Left renal pelvis (tissue), 4 donors: ENCODE data around the gene ADAP1. TPM values are rescaled to one million over a fixed set of nuclear protein-coding genes. Genes with fewer than 3 reads are reported as not detected.

Source experiments
- DNase-seq, 4 donors: peaks; one replicate each; pipeline ENCODE4 v3.0.0-alpha.2; 2013; ENCODE audit warnings: low read depth in 4 of 4, low spot score in 3 of 4
- polyA plus RNA-seq, 4 donors: library from polyadenylated mRNA; unstranded; fragments of 120-200 nt; gene quantifications; one replicate each; pipeline ENCODE4 v1.2.1, GENCODE V29; 2013; ENCODE audit not compliant: insufficient read length in 4 of 4

ADAP1 gene
- polyA plus RNA-seq, 4 donors = 3.1 to 16.2 (median 15.0) TPM

DNA sequence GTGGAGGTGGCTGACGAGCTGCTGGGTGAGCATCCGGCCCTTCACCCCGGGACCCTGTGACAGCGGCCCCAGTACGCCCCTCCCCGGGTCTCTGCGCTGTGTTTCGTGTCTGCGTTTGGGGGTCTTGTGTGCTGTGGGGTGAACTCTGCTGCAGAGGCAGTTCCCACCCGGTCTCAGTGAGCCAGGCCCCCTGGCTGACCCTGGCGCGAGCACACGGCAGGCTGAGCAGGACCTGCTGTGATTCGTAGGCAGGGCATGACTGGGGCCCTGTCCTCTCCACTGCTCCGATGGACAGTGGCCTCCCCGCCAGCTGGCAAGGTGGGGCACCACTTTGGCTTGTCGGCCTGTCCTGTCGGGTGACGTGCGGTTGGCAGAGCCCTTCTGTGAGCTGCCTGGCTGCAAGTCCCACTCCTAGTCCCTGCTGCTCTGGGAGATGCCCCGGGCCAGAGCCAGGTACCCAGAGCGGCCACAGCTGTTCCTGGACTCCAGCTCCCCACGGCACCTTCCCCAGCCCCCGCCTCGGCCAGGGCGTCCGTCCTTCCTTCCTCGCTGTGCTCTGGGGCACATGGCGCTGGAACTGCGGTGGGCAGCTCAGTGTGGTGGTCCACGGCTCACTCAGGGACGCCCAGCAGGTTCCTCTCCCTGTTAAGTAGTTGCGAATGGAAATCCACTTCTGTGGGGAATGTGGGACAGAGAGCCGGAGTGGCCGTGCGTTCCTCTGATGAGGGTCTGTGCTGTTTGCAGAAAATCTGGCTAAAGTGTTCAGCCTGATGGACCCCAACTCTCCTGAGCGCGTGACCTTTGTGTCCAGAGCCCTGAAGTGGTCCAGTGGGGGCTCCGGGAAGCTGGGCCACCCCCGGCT, 67.6 kb downstream of the ADAP1 start:
- DNase-seq = no peak

GRCh38 chr7:885893-886625, 68.4 kb downstream of the ADAP1 start:
- DNase-seq = no peak

DNA sequence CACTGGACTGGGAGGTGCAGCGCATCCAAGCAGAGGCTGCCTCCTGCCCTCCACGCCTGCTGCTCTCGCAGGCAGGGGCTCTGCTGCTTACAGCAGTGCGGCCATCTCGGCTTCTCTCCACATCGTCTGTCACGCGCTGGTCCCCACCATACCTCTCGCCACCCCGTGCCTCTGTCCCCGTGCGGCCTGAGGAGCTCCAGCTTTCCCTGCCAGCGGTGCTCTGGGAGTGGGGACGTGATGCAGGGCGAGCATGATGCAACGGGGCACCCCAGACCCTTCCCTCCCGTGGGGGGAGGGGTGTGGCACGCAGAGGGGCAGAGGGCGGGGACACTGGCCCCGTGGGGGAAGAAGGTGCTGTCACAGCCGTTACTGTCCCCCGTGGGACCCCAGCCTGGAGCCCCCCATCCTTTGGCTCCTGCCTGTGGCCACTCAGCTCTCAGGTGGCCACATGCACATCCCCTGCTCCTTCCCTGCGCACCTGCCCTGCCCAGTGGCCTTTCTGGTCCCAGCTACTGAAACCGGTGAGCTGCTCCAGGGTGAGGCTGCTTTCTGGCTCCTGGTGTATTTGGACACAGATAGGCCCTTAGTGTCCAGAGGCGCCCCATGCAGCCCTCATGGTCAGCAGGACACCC, 69.1 kb downstream of the ADAP1 start:
- no peak for DNase-seq

- no peak for DNase-seq
Observed at GRCh38 chr7:884191-885003, 70.1 kb downstream of the ADAP1 start.

GRCh38 chr7:883055-884021, 71.1 kb downstream of the ADAP1 start:
- DNase-seq = no peak

DNA sequence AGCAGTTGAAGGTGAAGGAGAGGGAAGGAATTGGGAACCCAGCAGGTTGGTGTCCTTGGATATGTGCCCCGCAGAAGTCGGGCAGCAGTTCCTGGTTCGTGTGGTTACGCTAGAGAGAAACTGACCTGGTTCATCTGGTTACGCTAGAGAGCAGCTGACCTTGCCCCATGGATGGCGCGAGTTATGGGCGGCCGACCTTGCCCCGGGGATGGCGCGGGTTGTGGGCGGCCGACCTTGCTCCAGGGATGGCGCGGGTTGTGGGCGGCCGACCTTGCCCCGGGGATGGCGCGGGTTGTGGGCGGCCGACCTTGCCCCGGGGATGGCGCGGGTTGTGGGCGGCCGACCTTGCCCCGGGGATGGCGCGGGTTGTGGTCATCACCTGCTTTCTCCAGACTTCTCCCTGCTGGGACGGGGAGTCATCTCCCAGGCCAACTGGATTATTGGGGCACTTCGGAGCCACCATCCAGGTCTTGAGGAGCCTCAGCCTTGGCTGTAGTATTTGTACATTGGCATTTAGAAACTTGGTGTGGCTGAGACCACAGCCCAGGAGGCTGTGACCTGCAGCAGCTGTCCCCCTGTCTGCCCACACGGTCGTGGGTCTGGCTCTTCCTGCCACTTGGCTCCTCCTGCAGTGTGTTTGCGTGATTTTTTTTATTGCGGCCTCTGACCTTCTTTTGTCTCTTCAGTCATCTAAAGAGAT, 72.0 kb downstream of the ADAP1 start:
- no peak for DNase-seq

DNA sequence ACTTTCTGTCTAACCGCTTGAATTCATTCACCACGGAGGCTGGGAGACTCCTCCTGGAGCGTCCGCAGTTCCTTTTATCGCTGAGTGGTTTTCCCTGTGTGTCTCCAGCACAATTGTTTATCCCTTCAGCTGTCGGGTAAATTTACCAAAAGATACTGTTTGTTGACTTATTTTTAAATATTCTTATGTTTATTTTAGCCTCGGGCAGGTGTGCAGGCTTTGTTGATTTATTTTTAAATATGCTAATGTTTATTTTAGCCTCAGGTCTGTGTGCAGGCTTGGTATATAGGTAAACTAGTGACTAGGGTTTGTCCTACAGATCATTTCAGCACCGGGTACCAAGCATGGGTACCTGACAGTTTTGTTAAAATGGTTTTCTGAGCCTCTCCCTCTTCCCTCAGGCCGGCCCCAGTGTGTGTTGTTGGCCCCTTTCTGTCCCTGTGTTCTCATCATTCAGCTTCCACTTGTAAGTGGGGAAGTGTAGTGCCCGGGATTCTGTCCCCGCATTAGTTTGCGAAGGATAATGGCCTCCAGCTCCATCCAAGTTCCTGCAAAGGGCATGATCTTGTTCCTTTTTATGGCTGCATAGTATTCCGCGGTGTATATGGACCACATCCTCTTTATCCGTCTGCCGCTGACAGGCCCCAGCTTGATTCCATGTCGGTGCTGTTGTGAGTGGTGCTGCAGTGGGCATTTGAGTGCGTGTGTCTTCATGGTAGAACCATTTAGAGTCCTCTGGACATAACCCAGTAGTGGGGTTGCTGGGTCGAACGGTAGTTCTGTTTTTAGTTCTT, 72.8 kb downstream of the ADAP1 start:
- DNase-seq = no peak

GRCh38 chr7:880450-880849, 74.0 kb downstream of the ADAP1 start:
- no peak for DNase-seq

GRCh38 chr7:879706-880105, 74.8 kb downstream of the ADAP1 start:
- DNase-seq = no peak

GRCh38 chr7:879093-879492, 75.4 kb downstream of the ADAP1 start:
- no peak for DNase-seq

GRCh38 chr7:877312-878232, 76.9 kb downstream of the ADAP1 start:
- DNase-seq = no peak

DNA sequence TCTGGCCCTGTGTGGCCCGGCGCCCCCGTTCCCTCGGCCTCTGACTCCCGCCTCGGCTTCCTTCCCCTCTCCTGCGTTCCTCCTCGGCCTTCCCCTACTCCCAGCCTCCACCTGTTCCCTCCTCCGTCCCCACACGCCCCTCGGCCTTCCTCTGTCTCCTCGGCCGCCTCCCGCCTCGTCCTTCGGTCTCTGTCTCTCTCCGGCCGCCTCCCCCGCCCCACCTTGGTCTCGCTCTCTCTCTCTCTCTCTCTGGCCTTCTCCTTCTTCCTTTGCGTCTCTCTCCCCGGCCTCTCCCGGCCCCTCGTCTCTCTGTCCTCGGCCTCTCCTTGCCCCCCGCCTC, 77.5 kb downstream of the ADAP1 start:
- no peak for DNase-seq

DNA sequence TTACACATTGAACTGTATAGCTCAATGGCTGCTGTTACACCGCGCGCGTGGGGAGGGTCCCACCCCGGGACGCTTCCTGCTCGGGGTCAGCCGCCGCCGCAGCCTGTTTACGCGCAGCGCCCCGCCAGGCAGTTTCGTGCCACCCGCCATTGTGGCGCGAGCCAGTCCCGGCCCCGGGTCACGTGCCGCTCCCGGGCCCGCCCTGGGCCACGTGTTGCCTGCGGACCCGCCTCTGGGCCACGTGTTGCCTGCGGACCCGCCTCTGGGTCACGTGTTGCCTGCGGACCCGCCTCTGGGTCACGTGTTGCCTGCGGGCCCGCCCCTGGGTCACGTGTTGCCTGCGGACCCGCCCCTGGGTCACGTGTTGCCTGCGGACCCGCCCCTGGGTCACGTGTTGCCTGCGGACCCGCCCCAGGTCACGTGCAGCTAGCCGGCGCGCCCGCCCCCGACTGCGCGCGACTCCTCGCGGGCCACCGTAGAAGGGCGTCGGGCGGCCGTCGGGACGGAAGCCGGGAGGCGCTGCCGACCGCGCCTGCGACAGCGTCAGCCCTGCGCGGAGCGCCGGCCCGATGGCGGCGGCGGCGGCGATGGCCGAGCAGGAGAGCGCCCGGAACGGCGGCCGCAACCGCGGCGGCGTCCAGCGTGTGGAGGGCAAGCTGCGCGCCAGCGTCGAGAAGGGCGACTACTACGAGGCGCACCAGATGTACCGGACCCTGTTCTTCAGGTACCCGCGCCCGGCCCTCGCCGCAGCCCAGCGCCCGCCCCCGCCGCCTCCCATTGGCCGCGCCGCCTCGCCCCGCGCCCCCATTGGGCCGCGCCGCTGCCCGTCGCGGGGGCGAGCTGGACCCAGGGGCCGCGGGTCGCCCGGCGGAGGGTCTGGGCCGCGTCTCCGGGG, 78.2 kb downstream of the ADAP1 start, which contains the start of gene GET4:
TSS of gene GET4 (plus strand) at position 478 of the 895 bp plus-strand sequence. CDS start at position 570, 92 bp downstream.
- DNase-seq = peak; percentile 75 to 90 (median 89)

- DNase-seq = no peak
Observed at GRCh38 chr7:875476-876076, 78.9 kb downstream of the ADAP1 start.

DNA sequence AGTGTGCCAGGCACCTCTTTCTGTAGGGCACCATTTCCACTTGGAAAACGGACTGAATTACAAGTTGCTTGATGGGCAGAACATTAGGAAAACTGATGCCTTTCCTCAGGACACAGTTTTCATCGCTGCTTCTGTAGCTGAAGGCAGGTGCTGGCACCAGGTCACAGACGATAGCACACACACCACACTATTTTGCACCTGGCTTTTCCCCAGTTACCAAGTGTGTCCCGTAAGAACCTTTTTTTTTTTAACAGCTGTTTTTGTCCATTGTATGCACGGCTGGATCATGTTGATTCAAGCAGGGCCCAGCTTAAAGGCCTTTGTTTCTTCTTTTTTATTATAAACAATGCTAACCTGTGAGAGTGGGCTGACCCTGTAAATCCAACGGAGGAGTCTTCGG, 79.4 kb downstream of the ADAP1 start:
- no peak for DNase-seq
